Prostate gland (tissue), 2 donors: ENCODE data around the gene SPATA2. TPM values are rescaled to one million over a fixed set of nuclear protein-coding genes. Genes with fewer than 3 reads are reported as not detected.

ENCODE experiments used
- DNase-seq: peaks from one replicate; pipeline ENCODE4 v3.0.0-alpha.2; 2019; ENCODE audit warnings: low spot score
- H3K27ac ChIP-seq, 2 donors: fragments of 200-600 bp; sonication (generic); 2 replicates each; pipeline ENCODE4 v1.5.1; 2017 to 2019
- H3K27me3 ChIP-seq: fragments of 200-600 bp; sonication (generic); replicated peaks from 2 replicates; pipeline ENCODE4 v1.5.1; 2019; ENCODE audit not compliant: insufficient read depth
- H3K36me3 ChIP-seq, 2 donors: fragments of 200-600 bp; sonication (generic); 1 replicate in 1 of 2; 2 replicates in 1 of 2; pipeline versions ENCODE4 v1.5.1 to v1.8.1; 2017 to 2019
- H3K4me1 ChIP-seq: fragments of 200-600 bp; sonication (generic); replicated peaks from 2 replicates; pipeline ENCODE4 v1.5.1; 2019
- H3K4me3 ChIP-seq, 2 donors: fragments of 200-600 bp; sonication (generic); 2 replicates each; pipeline ENCODE4 v1.5.1; 2017 to 2019
- H3K9me3 ChIP-seq: fragments of 200-600 bp; sonication (generic); 2 replicates; pipeline ENCODE4 v1.5.1; 2017
- CTCF ChIP-seq, 4 experiments: fragments of 200-600 bp in 2 of 4; fragments of 450-650 bp in 2 of 4; sonication (generic) in 2 of 4; IDR thresholded peaks; 1 replicate in 3 of 4; 2 replicates in 1 of 4; pipeline ENCODE4 v1.5.1; 2016 to 2019; ENCODE audit warnings: antibody characterized with exemption in 4 of 4, mild to moderate bottlenecking in 2 of 4, moderate library complexity in 2 of 4
- POLR2A ChIP-seq: fragments of 450-650 bp; IDR thresholded peaks from one replicate; pipeline ENCODE4 v1.6.1; 2016; ENCODE audit warnings: antibody characterized with exemption, mild to moderate bottlenecking
- POLR2AphosphoS5 ChIP-seq: sonication (generic); formaldehyde crosslinking; IDR thresholded peaks from one replicate; pipeline ENCODE4 v1.6.1; 2017; ENCODE audit warnings: antibody characterized with exemption
- WGBS: methylation state at CpG from one replicate; pipeline ENCODE4 v1.1.5; 2018; 5-methylcytosine and 5-hydroxymethylcytosine counted together
- intact Hi-C: fragments of 100-400 bp; cut with DNase I; formaldehyde crosslinking; loops from one replicate; pipeline ENCODE4 v1.14.2; 2022
- small RNA-seq, 2 donors: library from RNA; depleted of rRNA; stranded (forward); fragments of <200 nt; gene quantifications; one replicate each; pipeline ENCODE3, GENCODE V24; 2016
- total RNA-seq, 2 donors: library from RNA; depleted of rRNA; stranded (reverse); fragments of >200 nt; gene quantifications; one replicate each; pipeline ENCODE4 v1.1.0, GENCODE V29; 2016

The SPATA2 gene
- total RNA-seq, 2 donors from 2014 or later: 9.2 to 15.2 TPM

DNA sequence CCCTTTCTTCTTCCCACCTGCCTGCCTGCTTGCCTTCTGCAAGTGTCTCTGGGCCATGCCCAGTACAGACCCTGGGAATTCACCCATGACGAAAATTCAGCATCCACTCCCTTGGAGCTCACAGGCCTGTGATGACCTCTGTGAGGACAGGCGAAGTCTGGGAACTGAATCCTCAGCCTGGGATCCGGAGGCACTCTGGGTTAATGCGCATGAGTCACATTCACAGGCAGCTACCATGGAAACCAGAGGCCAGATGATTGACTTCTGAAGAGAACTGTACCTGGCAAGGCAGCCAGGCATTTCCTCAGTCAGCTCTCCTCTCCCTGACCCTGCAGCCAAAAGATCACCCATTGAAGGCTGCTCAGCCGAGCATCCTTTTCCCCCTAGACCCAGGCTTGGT, 61.7 kb downstream of the SPATA2 start:
- WGBS: 83% methylated on average over 5 of the region's 5 CpGs
- no peaks in the 10 kb centered on the region for H3K9me3 ChIP-seq
- no peak for TF ChIP-seq POLR2AphosphoS5
- no peak for TF ChIP-seq CTCF (IDR thresholded peaks at IDR 0.05)
- no peak for TF ChIP-seq POLR2A
- no peaks in the 10 kb centered on the region for H3K36me3 ChIP-seq
- no peaks in the 10 kb centered on the region for H3K27me3 ChIP-seq
- no peak overlapping the region for H3K27ac ChIP-seq
- intact Hi-C loops: no loop called here
- peaks cover 8% of the 10 kb centered on the region for H3K4me1 ChIP-seq
- no peak overlapping the region for H3K4me3 ChIP-seq
- no peak for DNase-seq

Small RNA genes within 50 kb of the gene (small RNA-seq; reads per million reads assigned to genes)
- gene RF00017 (0 reads per million in 2 donors), gene RF00019 (0 reads per million in 2 donors)

Other genes starting within 250 kb of the SPATA2 start
- gene B4GALT5, start 201.7 kb downstream of the SPATA2 start, total RNA-seq: 10 to 100 TPM; 17.8 to 53.7 TPM
- gene SLC9A8, start 102.7 kb downstream of the SPATA2 start, total RNA-seq: 10 to 100 TPM; 13.5 to 26.4 TPM
- 100 to 1,000 TPM; 166 to 239 TPM for gene RNF114, start 20.9 kb upstream of the SPATA2 start, total RNA-seq
- 1 to 10 TPM; 1.0 to 7.4 TPM for gene SNAI1, start 67.5 kb upstream of the SPATA2 start, total RNA-seq
- gene UBE2V1, start 197.6 kb upstream of the SPATA2 start, total RNA-seq: 10 to 100 TPM; 47.1 to 64.7 TPM
- 10 to 100 TPM; 34.5 to 54.8 TPM for gene PEDS1, start 238.2 kb upstream of the SPATA2 start, total RNA-seq